ENCODE results near the gene ACOT12. TPM values are rescaled to one million over a fixed set of nuclear protein-coding genes. Genes with fewer than 3 reads are reported as not detected.

ACOT12 gene
- polyA plus RNA-seq, 3 donors, result 0.68 to 1.1 (median 0.79) TPM

DNA sequence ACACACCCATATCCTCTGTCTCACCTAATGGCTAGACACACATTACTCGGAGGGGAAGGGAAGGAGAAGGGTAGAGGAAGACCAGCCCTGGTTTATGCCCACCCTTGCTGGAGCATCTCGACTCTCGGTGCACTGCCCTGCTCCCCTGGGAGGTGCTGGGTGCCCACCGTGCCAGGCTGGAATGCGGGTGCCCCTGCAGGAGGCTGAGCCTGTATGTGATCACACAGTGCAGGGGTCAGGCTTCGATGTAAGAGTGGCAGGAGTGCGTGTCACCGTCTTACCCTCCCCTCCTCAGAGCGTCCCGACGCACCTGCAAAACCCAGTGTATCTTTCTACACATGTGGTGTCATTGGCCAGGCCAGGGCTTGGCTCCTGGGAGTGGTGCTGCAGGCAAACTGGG lies 7.3 kb upstream of the ACOT12 start:
- DNase-seq (ENCODE audit: low read depth in 3 of 3, low spot score in 2 of 3), result no peak

DNA sequence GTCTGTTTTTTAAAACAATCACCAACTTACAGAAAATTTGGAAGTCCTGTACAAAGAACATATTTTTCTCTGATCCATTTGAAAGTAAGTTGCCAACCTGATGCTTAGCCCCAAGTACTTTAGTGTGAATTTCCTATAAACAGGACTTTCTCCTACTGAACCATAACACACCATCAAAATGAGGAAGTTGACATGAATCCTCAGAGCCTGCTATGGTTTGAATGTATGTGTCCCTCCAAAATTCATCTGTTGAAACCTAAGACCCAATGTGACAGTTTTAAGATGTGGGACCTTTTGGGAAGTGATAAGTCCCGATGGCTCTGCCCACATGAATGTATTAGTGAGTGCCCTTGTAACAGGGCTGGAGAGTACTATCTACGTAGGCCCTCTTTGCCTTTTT lies 6.4 kb upstream of the ACOT12 start:
- no peak for DNase-seq (ENCODE audit: low read depth in 3 of 3, low spot score in 2 of 3)

DNA sequence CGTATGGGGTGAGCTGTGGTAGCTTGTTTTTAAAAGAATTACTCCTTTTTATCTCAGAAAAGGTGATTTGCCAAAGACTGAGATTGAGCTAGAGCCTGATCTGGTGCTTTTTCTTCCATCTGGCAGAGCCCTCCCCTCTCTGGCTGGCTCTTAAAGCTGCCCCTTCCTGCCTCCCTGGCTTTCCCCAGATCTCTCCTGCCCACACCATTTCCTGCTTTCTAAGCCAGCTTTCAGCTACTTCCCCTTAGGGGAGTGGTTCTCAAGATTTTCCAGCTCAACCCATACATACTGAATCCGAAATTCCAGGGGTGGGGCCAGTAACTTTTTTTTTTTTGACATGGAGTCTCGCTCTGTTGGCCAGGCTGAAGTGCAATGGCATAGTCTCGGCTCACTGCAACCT lies 4.8 kb upstream of the ACOT12 start:
- DNase-seq (ENCODE audit: low read depth in 3 of 3, low spot score in 2 of 3), result no peak

DNA sequence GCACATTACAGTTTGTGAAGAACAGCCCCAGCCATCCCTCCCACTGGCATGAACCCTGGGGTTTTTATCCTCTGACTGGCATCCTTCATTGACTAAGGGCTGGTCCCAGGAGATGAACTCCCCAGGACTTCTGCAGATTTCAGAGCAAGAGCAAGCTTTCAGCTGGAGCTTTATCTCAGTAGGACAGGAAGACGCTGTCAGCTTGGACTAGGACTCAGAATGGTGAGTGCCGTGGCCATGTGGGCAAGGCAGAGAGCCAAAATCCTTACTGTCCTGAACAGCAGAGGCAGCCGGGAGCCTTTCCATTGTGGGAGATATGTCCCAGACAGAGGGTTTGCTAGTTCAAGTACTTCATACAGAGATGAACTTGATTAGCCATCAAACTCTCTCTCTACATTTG lies 3.2 kb upstream of the ACOT12 start:
- no peak for DNase-seq (ENCODE audit: low read depth in 3 of 3, low spot score in 2 of 3)

DNA sequence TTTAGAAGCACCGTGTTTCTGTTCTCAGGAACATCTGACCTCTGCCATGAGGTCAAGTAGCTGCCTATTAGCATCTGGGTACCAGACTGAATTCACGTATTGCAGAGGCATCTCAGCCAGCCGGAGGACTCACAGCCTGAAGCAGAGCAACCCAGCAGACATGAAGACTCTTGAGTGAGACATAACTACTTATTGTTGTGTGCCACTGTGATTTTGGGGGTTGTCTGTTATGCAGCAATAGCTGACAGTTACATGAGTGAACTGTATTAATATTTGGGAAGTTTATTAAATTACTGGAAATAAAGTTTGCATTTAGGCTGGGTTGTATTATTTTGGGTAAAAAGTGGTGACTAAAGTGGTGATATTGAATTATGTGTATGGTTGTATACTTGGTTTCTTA lies 1.3 kb upstream of the ACOT12 start:
- no peak for DNase-seq (ENCODE audit: low read depth in 3 of 3, low spot score in 2 of 3)

DNA sequence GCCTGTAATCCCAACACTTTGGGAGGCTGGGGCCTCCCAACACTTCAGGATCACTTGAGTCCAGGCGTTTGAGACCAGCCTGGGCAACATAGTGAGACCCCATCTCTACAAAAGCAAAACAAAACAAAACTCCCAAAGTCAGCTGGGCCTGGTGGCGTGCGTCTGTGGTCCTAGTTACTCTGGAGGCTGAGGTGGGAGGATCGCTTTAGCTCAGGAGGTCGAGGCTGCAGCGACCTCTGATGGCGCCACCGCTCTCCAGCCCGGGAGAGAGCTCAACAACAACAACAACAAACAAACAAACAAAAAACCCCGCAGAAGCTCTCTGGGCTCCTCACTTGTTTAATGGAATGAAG lies 528 bp downstream of the ACOT12 start:
- DNase-seq (ENCODE audit: low read depth in 3 of 3, low spot score in 2 of 3), result no peak

DNA sequence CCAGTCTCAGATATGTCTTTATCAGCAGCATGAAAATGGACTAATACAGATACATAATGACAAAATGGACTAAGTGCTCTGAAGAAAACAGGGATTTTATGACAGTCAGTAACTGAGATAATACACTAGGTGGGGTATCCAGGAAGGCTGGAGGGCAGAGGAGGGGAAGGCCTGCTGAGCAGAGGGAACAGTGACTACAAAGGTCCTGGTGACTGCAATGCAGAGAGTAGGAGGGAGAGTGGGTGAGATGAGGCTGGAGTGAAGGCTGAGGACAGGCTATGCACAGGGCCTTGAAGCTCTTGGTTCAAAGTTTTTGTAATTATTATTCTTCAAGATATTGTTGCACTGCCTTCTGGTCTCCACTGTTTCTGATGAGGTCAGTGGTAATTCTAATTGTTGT lies 4.9 kb downstream of the ACOT12 start:
- no peak for DNase-seq (ENCODE audit: low read depth in 3 of 3, low spot score in 2 of 3)

DNA sequence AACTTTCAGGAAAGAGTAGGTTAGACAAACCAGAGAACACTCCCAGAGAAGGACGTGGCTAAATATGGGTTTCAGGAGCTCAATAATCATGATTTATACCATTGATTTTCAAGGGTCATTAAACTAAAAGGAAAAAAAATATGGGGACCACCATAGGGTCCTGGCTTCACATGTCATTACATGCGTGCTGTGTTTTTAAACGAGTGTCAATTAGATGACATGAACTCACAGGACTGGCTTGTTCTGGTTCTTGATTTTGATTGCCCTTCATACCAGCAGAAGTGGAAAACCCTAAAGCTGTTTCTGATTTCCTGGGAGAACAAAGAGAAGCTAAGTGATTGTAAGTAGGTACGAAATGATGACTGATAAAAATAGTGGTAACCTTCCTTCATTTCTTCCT lies 5.8 kb downstream of the ACOT12 start:
- no peak for DNase-seq (ENCODE audit: low read depth in 3 of 3, low spot score in 2 of 3)

DNA sequence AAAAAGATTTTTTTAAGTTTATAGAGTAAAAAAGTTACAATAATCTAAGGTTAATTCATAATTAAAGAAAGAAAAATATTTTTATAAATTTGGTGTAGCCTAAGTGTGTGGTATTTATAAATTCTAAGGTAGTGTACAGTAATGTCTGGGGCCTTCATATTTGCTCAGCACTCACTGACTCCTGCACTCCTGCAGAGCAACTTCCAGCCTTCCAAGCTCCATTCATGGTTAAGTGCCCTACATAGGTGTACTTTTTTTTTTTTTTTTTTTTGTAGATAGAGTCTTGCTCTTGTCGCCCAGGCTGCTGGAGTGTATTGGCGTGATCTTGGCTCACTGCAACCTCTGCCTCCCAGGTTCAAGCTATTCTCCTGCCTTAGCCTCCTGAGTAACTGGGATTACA lies 10.1 kb downstream of the ACOT12 start:
- DNase-seq (ENCODE audit: low read depth in 3 of 3, low spot score in 2 of 3), result no peak

DNA sequence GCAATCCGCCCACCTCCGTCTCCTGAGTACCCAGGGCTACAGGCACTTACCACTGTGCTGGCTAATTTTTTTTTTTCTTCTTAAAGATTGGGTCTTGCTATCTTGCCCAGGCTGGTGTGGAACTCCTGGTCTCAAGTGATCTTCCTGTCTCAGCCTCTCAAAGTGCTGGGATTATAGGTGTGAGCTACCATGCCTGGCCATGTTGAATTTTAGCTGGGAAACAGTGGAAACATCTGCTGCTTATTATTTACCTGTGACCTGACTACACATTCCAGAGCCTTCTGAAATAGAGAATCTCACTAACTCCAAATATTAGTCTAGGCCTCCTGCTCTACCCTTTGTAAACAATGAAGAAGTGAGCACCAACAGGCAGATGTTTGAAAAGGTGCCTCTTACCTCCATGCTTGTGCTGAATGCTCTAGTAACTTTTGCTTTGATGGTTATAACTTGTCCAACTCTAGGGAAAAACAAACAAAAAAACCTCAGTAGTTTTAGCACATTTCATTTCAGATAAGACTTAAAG lies 22.5 kb downstream of the ACOT12 start:
- no peak for DNase-seq (ENCODE audit: low read depth in 3 of 3, low spot score in 2 of 3)

DNA sequence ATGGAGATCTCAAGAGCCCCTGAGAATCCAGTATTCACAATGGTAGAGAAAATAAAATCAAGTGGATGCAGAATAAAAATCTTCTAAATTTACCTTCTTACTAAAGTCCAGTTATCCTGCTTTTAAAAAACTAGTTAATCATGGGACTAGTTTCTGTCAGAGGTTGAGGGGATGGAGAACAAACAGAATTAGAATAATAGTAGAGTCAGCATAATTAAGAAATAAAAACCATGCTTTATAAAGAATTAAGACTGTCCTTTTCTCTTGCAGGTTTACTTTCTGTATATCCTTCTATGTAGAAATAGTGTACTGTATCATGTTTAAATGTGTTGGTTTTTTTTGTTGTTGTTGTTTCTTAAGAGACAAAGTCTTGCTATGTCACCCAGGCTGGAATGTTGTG lies 23.0 kb downstream of the ACOT12 start:
- no peak for DNase-seq (ENCODE audit: low read depth in 3 of 3, low spot score in 2 of 3)

DNA sequence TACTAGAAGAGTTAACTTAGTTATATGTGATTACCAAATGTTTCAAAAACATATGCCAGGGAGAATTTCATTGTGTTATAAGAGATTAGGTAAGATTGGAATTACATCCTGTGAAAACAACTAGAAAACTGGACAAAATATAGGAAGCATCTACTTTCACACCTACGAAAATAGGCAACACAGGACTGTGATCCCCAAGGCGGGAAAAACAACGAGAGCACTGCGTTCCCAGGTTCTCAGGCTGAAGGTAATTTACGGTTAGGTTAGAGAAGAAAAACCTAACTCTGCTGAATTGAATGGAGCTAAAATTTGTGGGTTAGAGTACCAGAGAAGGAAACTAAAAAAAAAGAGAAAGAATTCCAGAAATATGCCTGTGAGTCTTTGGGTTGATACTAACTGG lies 28.4 kb downstream of the ACOT12 start:
- DNase-seq (ENCODE audit: low read depth in 3 of 3, low spot score in 2 of 3), result no peak

DNA sequence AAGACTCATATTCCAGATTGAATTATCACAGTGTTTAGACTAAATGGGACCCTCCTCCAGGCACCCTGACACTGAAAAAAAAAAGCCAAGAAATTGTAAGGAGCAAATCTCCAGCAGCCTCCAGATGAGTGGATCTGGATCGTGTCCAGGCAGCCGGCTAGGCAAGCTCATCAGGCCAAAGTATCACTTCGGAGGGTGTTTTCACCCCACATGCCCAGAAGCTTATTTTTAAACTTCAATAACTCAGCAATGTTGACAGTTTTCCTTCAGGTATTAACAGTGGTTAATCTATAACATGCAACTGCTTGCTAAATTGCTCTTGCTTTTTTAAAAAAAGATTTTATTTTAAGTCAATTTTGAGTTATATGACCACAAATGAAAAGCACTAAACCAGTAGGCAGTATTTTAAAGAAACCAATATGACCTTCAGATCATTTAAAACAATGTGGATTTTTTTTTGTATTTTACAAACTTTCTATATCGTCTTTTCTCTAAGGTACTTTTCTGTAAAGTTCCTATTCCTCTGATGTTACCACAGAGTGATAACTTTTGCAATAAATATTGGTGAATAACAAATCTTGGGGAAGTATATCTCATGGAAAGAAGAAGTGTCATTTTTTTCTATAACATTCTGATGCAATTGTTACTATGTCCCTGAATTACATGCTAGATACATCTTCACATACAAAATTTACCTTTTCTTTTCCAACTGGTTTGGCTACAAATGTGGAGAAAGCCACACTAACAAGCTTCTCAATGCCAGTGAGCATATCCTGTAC lies 30.7 kb downstream of the ACOT12 start:
- DNase-seq (ENCODE audit: low read depth in 3 of 3, low spot score in 2 of 3), result peak in 1 of 3 donors; percentile 2

DNA sequence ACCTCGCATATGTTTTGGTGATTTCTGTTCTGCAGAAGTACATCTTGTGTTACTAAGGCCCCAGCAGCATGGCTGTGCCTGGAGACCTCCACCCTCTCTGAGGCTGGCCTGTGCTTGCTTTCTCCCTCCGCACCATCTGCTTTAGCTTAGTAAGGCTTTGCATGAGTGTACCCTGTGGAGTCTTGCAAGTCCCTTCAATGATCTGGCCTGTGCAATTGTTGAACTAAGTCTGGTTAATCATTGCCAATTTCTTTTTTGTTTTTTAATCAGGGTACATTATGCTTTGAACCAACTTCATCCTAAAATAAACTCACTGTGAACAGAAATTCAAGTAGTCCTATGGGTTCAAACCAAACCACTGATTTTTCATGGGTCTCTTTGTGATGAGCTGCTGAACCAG lies 32.3 kb downstream of the ACOT12 start:
- no peak for DNase-seq (ENCODE audit: low read depth in 3 of 3, low spot score in 2 of 3)

DNA sequence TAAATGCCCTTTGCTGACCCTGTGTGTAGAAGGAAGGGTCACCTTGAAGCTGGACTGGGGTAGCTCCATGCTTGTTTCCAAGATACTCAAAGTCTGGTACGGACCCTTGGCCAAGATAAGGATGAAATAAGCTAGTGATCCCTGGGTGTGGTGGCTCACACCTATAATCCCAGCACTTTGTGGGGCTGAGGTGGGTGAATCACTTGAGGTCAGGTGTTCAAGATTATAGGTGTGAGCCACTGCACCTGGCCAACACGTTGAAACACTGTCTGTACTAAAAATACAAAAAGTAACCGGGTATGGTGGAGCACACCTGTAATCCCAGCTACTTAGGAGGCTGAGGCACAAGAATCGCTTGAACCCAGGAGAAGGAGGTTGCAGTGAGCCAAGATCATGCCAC lies 33.3 kb downstream of the ACOT12 start:
- no peak for DNase-seq (ENCODE audit: low read depth in 3 of 3, low spot score in 2 of 3)

DNA sequence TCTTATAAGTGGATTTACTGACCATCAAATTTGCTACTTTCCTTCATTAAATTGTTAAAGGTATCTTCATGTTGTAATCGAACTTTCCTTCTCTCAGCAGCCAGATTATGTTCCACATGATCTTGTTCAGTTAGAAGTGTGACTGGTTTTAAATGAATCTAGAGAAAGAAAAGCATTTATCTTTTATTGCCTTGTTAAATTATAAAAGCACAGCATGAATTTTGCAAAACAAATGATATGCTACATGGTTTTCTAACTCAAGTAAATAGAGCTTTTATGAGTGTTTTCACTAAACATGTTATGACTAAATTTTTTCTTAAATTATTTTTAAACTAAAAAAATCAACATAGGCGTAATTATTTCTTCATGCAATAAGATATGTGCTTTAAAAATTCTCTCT lies 34.1 kb downstream of the ACOT12 start:
- DNase-seq (ENCODE audit: low read depth in 3 of 3, low spot score in 2 of 3), result no peak

DNA sequence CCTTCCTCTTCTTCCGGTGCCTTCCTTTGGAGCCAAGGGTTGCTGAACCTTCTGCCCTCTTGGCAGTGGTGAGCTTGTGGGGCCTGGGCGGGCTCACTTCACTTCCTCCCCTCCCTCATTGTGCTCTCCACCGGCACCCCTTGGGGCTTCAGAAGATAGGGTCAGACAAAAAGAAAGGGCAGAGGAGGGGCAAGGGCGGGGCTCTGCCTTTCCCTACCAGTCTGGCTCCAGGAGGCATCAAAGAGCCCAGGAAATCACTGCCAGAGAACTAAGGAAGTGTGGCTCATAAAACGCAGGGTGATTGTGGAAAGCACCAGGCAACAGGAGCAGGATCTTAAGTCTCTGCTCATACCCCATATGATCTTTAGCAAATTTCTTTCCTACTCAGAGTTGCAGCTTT lies 34.8 kb downstream of the ACOT12 start:
- DNase-seq (ENCODE audit: low read depth in 3 of 3, low spot score in 2 of 3), result no peak

DNA sequence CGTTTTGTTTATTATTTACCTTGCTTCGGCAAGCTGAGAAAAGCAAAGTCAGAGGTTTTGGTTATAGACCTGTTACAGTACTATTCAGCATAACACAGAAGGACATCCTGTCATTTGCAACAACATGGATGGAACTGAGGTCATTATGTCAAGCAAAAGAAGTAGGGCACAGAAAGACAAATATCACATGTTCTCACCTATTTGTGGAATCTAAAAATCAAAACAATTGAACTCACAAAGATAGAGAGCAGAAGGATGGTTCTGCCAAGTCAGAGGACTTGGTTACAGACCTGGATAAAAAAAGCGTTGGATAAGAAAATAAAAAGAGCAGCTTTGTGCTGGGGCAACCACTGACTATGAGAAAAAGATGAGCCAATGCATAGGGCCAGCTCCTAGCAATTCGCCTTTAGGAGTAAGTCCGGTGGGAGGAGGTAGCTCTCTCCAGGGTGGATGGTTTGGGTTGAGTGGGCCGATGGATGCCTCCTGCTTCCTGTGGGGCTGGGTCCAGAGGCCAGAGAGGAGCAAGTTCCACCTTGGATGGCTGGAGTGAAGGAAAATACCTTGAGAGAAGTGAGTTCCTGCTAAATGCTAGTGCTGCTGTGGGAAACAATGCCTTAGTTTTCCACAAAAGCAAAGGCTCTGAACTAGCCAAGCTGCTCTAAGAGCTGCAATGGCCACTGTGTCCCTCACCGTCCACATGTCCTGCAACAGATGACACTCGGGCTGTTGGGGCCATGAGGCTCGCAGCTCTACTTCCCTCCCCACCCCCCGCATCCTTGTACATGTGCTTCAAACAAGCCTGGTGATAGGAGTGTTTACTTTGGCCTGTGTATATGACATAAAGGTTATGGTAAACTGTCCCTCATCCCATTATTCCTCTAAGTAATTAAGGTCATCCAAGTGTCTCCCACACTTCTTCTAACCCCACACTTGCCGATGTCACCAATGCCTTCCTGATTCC lies 38.4 kb downstream of the ACOT12 start:
- no peak for DNase-seq (ENCODE audit: low read depth in 3 of 3, low spot score in 2 of 3)

DNA sequence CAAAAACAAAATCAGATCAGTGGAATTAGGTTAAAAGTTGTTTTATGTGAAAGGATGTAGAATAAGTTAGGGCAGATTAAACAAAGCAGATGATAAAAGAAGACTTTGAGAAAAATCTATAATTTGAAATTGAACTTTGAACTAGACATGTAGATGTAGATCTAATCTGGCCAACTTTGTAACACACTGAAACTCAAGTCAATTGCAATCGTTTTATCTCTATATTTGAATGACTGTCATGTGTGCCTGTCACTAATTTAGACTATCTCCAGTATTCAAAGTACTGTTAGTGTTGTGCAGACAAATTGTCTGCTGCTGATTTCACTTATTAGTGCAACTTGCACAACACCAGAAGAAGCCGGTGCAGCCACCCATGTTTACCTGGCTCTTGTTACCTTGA lies 39.8 kb downstream of the ACOT12 start:
- no peak for DNase-seq (ENCODE audit: low read depth in 3 of 3, low spot score in 2 of 3)

DNA sequence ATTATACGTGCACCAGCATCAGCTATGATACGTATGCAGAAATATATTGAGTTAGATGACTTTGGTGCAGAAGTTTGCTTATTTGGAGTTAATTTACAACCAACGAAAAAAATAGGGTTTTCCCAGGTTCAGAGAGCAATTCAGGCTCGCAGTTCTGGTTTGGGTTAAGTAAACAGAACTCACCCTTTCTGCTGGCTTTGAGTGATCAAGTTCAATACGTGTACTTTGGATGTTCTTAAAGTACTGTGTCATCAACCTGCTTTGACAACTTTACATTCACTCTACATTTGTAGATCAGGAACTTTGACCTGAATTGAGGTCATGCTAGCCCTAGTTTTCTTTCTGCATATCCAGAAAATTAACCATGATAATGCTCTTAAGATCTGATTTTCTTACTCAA lies 40.7 kb downstream of the ACOT12 start:
- DNase-seq (ENCODE audit: low read depth in 3 of 3, low spot score in 2 of 3), result no peak

DNA sequence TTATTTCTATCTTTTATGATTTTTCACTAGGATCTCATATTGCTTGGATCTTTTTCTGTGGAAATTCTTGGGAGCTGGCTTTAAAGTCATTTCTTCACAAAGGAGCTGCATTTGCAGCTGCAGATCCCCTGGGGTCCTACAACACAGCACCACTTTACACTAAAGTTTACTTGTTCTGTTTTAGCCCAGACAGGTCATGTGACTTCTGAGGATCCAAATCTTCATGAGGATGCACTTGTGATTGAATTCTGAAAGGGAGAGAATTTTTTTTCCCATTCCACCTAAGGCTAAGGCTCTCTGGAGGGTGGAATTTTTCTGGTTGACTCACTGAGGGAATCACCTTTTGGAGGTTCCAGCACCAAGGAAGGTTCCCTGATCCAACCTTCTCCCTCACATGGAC lies 43.4 kb downstream of the ACOT12 start:
- DNase-seq (ENCODE audit: low read depth in 3 of 3, low spot score in 2 of 3), result no peak

DNA sequence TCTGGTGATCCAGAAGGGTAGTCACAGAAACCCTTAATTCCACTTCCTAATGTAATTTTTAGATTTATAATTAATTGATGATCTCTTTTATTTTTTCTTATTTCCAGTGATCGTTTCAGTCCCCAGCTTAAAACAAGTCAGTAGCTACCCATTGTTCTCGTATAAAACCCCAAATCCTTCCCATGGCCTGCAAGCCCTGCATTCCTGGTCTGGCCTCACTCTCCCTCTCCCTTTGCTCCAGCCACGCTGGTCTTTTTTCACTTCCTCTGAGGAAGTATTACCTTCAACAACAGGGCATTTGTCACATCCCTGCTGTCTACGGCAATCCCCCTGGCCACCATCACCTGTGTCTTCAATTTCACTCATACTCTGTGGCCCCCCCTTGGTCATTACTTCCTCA lies 44.8 kb downstream of the ACOT12 start:
- DNase-seq (ENCODE audit: low read depth in 3 of 3, low spot score in 2 of 3), result no peak

Data from right renal cortex interstitium (tissue), 3 donors.